Neural cell (in vitro differentiated cells): ENCODE data around the gene PDGFB.

Experiments used
- EP300 ChIP-seq: fragments of 450-650 bp; conservative IDR thresholded peaks from 2 replicates; pipeline ENCODE4 v1.6.1; 2014; ENCODE audit warnings: antibody characterized with exemption, mild to moderate bottlenecking, moderate library complexity; ENCODE audit not compliant: poor library complexity, severe bottlenecking
- EZH2 ChIP-seq: fragments of 200-600, 300-800 bp; shearing (Covaris generic), sonication (generic); IDR thresholded peaks from 2 replicates; pipeline ENCODE4 v1.6.1; 2014; ENCODE audit warnings: antibody characterized with exemption, low read length, borderline replicate concordance, mild to moderate bottlenecking; ENCODE audit not compliant: insufficient read depth, poor library complexity, severe bottlenecking
- POLR2AphosphoS5 ChIP-seq: IDR thresholded peaks from 2 replicates; pipeline ENCODE4 v1.6.1; 2012
- SMC3 ChIP-seq: fragments of 450-650 bp; conservative IDR thresholded peaks from 2 replicates; pipeline ENCODE4 v1.6.1; 2014; ENCODE audit warnings: antibody characterized with exemption, mild to moderate bottlenecking, moderate library complexity; ENCODE audit not compliant: poor library complexity
- TAF1 ChIP-seq: IDR thresholded peaks from 2 replicates; pipeline ENCODE4 v1.6.1; 2012; ENCODE audit warnings: low read depth
- TF ChIP-seq, protein P1 (sequence below): fragments of 450-650 bp; IDR thresholded peaks from 2 replicates; pipeline ENCODE4 v1.5.1; 2014; ENCODE audit warnings: antibody characterized with exemption, mild to moderate bottlenecking, moderate library complexity; ENCODE audit not compliant: poor library complexity, severe bottlenecking
- TF ChIP-seq, protein P2 (sequence below): IDR thresholded peaks from 2 replicates; pipeline ENCODE4 v1.6.1; 2012; ENCODE audit warnings: borderline replicate concordance

DNA sequence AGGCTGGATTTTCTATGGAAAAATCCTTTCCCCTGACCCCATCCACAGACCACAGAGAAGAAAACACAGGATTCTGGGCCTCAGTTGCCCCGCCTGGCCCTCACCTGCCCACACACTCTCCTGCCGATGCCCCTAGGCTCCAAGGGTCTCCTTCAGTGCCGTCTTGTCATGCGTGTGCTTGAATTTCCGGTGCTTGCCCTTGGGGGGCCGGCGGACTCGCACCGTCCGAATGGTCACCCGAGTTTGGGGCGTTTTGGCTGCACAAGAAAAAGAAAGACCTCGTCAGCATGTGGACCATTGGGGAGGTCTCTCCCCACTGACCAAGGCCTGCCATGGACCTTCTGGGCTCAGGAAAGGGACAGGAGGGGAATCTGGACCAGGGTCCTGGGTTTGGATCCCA, 19.2 kb downstream of the PDGFB start:
- TF ChIP-seq, protein P1, sequence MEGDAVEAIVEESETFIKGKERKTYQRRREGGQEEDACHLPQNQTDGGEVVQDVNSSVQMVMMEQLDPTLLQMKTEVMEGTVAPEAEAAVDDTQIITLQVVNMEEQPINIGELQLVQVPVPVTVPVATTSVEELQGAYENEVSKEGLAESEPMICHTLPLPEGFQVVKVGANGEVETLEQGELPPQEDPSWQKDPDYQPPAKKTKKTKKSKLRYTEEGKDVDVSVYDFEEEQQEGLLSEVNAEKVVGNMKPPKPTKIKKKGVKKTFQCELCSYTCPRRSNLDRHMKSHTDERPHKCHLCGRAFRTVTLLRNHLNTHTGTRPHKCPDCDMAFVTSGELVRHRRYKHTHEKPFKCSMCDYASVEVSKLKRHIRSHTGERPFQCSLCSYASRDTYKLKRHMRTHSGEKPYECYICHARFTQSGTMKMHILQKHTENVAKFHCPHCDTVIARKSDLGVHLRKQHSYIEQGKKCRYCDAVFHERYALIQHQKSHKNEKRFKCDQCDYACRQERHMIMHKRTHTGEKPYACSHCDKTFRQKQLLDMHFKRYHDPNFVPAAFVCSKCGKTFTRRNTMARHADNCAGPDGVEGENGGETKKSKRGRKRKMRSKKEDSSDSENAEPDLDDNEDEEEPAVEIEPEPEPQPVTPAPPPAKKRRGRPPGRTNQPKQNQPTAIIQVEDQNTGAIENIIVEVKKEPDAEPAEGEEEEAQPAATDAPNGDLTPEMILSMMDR = no peak
- TF ChIP-seq EZH2 (no peak), TAF1 (no peak), EP300 (no peak), POLR2AphosphoS5 (no peak), SMC3 (no peak)
- TF ChIP-seq, protein P2, sequence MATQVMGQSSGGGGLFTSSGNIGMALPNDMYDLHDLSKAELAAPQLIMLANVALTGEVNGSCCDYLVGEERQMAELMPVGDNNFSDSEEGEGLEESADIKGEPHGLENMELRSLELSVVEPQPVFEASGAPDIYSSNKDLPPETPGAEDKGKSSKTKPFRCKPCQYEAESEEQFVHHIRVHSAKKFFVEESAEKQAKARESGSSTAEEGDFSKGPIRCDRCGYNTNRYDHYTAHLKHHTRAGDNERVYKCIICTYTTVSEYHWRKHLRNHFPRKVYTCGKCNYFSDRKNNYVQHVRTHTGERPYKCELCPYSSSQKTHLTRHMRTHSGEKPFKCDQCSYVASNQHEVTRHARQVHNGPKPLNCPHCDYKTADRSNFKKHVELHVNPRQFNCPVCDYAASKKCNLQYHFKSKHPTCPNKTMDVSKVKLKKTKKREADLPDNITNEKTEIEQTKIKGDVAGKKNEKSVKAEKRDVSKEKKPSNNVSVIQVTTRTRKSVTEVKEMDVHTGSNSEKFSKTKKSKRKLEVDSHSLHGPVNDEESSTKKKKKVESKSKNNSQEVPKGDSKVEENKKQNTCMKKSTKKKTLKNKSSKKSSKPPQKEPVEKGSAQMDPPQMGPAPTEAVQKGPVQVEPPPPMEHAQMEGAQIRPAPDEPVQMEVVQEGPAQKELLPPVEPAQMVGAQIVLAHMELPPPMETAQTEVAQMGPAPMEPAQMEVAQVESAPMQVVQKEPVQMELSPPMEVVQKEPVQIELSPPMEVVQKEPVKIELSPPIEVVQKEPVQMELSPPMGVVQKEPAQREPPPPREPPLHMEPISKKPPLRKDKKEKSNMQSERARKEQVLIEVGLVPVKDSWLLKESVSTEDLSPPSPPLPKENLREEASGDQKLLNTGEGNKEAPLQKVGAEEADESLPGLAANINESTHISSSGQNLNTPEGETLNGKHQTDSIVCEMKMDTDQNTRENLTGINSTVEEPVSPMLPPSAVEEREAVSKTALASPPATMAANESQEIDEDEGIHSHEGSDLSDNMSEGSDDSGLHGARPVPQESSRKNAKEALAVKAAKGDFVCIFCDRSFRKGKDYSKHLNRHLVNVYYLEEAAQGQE = no peak
